Prostate gland (tissue), 2 donors: ENCODE measurements around the gene PLA2G4A.

ENCODE experiments used
- CTCF ChIP-seq, 4 experiments: fragments of 200-600 bp in 2 of 4; fragments of 450-650 bp in 2 of 4; sonication (generic) in 2 of 4; IDR thresholded peaks; 1 replicate in 3 of 4; 2 replicates in 1 of 4; pipeline ENCODE4 v1.5.1; 2016 to 2019; ENCODE audit warnings: antibody characterized with exemption in 4 of 4, mild to moderate bottlenecking in 2 of 4, moderate library complexity in 2 of 4
- POLR2A ChIP-seq: fragments of 450-650 bp; IDR thresholded peaks from one replicate; pipeline ENCODE4 v1.6.1; 2016; ENCODE audit warnings: antibody characterized with exemption, mild to moderate bottlenecking
- POLR2AphosphoS5 ChIP-seq: sonication (generic); formaldehyde crosslinking; IDR thresholded peaks from one replicate; pipeline ENCODE4 v1.6.1; 2017; ENCODE audit warnings: antibody characterized with exemption

GRCh38 chr1:186950547-186950946, 121.8 kb downstream of the PLA2G4A start:
- no peak for TF ChIP-seq CTCF (IDR thresholded peaks at IDR 0.05)
- TF ChIP-seq POLR2A: no peak
- no peak for TF ChIP-seq POLR2AphosphoS5
